ENCODE data around the gene GALNT14. TPM values are rescaled to one million over a fixed set of nuclear protein-coding genes. Genes with fewer than 3 reads are reported as not detected.
"Not testable (repeated sequence)": the region's sequence is repeated elsewhere in the genome, so short reads cannot be mapped to it uniquely, and the experiment has no call there.

Gene GALNT14
- total RNA-seq, 1 donor from 2014 or later: 6.4 TPM

DNA sequence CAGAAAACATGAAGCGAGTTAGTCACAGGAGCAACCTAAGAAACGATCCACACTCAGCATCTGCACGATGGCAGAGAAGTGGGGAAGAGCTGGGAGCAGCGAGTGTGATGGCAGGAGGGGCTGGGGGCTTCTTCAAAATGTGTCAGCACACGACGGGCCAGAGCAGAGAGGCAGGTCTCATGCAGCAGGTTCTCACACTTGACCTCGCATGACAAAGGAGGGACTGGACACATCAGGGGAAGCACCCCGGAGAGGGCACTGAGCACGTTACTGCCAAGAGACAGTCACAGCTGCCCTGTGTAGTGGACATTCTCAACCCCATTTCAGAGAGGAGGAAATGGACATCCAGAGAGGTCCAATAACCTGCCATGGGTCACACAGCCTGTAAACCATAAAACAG lies 226.9 kb downstream of the GALNT14 start:
- Histone ChIP-seq H3F3A (ENCODE audit: low read depth) (no peaks in the 10 kb centered on the region), H3K9me3 (ENCODE audit: low read depth) (no peaks in the 10 kb centered on the region), H3K79me2 (ENCODE audit: low read depth) (no peaks in the 10 kb centered on the region), H3K4me2 (no peak overlapping the region), H3K4me3 (no peak overlapping the region), H2AFZ (replicated peaks) (no peak overlapping the region), H3K36me3 (no peaks in the 10 kb centered on the region), H4K20me1 (ENCODE audit: low read depth) (no peaks in the 10 kb centered on the region), H3K9ac (no peak overlapping the region), H3K4me1 (peaks cover 5% of the 10 kb centered on the region), H3K27ac (no peak overlapping the region), H3K27me3 (no peaks in the 10 kb centered on the region)
- no peaks in the 10 kb centered on the region for H3K36me3 Mint-ChIP-seq
- DNase-seq (ENCODE audit: low spot score): no peak
- no peak overlapping the region for H3K27ac Mint-ChIP-seq
- H3K9me3 Mint-ChIP-seq: peaks cover 6% of the 10 kb centered on the region
- H3K27me3 Mint-ChIP-seq (ENCODE audit: insufficient read depth, low read depth): peaks cover 11% of the 10 kb centered on the region
- TF ChIP-seq EZH2phosphoT487 (IDR thresholded peaks at IDR 0.05) (no peak), EZH2 (IDR thresholded peaks at IDR 0.05) (no peak), CTCF (IDR thresholded peaks at IDR 0.05) (no peak)
- H3K4me3 Mint-ChIP-seq: no peak overlapping the region
- peaks cover 9% of the 10 kb centered on the region for H3K4me1 Mint-ChIP-seq

DNA sequence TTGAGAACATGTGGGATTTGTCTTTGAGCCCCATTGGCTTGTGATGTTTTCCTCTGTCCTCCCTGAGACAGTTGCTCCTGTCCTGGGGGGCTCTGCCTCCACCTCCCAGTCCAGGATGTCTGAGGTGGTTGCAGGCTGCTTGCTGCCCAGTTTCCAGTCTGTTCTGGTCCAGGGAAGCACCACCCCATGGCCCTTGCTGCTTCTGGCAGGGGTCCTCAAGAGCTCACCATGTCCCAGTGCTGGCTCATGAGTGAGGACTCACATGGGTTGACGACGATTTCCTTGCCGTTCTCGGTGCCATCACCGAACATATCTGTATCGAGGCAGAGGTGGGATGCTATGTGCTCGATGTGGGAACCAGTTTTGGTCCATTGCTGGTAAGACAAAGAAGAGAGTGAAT lies 227.6 kb downstream of the GALNT14 start:
- Histone ChIP-seq H4K20me1 (ENCODE audit: low read depth) (no peaks in the 10 kb centered on the region), H3K4me3 (no peak overlapping the region), H3K79me2 (ENCODE audit: low read depth) (no peaks in the 10 kb centered on the region), H3K36me3 (no peaks in the 10 kb centered on the region), H3K4me2 (no peak overlapping the region), H3K27ac (no peak overlapping the region), H2AFZ (replicated peaks) (no peak overlapping the region), H3K4me1 (peaks cover 5% of the 10 kb centered on the region), H3F3A (ENCODE audit: low read depth) (no peaks in the 10 kb centered on the region), H3K9me3 (ENCODE audit: low read depth) (no peaks in the 10 kb centered on the region), H3K9ac (no peak overlapping the region), H3K27me3 (no peaks in the 10 kb centered on the region)
- Mint-ChIP-seq H3K27ac (no peak overlapping the region), H3K27me3 (ENCODE audit: insufficient read depth, low read depth) (peaks cover 11% of the 10 kb centered on the region), H3K4me3 (no peak overlapping the region), H3K36me3 (no peaks in the 10 kb centered on the region), H3K9me3 (peaks cover 6% of the 10 kb centered on the region), H3K4me1 (peaks cover 9% of the 10 kb centered on the region)
- TF ChIP-seq CTCF (IDR thresholded peaks at IDR 0.05) (no peak), EZH2phosphoT487 (IDR thresholded peaks at IDR 0.05) (no peak), EZH2 (IDR thresholded peaks at IDR 0.05) (no peak)
- no peak for DNase-seq (ENCODE audit: low spot score)

DNA sequence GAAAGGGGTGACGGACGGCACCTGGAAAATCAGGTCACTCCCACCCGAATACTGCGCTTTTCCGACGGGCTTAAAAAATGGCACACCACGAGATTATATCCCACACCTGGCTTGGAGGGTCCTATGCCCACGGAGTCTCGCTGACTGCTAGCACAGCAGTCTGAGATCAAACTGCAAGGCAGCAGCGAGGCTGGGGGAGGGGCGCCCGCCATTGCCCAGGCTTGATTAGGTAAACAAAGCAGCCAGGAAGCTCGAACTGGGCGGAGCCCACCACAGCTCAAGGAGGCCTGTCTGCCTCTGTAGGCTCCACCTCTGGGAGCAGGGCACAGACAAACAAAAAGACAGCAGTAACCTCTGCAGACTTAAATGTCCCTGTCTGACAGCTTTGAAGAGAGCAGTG lies 233.8 kb downstream of the GALNT14 start:
- not testable (repeated sequence) for H3K27ac Mint-ChIP-seq; H3K36me3 ChIP-seq; H3K4me3 Mint-ChIP-seq; H3K9ac ChIP-seq; H3K27me3 Mint-ChIP-seq (ENCODE audit: insufficient read depth, low read depth); H3K4me1 ChIP-seq; H3K27me3 ChIP-seq; H3K36me3 Mint-ChIP-seq; H3K4me1 Mint-ChIP-seq; DNase-seq (ENCODE audit: low spot score); H3K79me2 ChIP-seq (ENCODE audit: low read depth); H3K27ac ChIP-seq; H3K9me3 Mint-ChIP-seq; H3K9me3 ChIP-seq (ENCODE audit: low read depth); H3F3A ChIP-seq (ENCODE audit: low read depth); H4K20me1 ChIP-seq (ENCODE audit: low read depth)
- H2AFZ ChIP-seq (replicated peaks): peak overlapping the region; percentile 95
- peak overlapping the region; percentile 9 for H3K4me3 ChIP-seq
- peak overlapping the region; percentile 49 for H3K4me2 ChIP-seq

- Mint-ChIP-seq H3K27me3 (ENCODE audit: insufficient read depth, low read depth) (peaks cover 2% of the 10 kb centered on the region), H3K36me3 (no peaks in the 10 kb centered on the region), H3K9me3 (peaks cover 2% of the 10 kb centered on the region), H3K4me1 (no peaks in the 10 kb centered on the region), H3K27ac (no peak overlapping the region), H3K4me3 (no peak overlapping the region)
- Histone ChIP-seq H3K4me2 (no peak overlapping the region), H3K4me3 (no peak overlapping the region), H3K27me3 (no peaks in the 10 kb centered on the region), H3K9ac (no peak overlapping the region), H2AFZ (replicated peaks) (no peak overlapping the region), H3K36me3 (no peaks in the 10 kb centered on the region), H3K9me3 (ENCODE audit: low read depth) (no peaks in the 10 kb centered on the region), H3K79me2 (ENCODE audit: low read depth) (no peaks in the 10 kb centered on the region), H3K4me1 (peaks cover 5% of the 10 kb centered on the region), H3F3A (ENCODE audit: low read depth) (no peaks in the 10 kb centered on the region), H4K20me1 (ENCODE audit: low read depth) (no peaks in the 10 kb centered on the region), H3K27ac (no peak overlapping the region)
- TF ChIP-seq EZH2 (IDR thresholded peaks at IDR 0.05) (no peak), EZH2phosphoT487 (IDR thresholded peaks at IDR 0.05) (no peak), CTCF (IDR thresholded peaks at IDR 0.05) (no peak)
- DNase-seq (ENCODE audit: low spot score): no peak
Observed at GRCh38 chr2:30903326-30903725, 234.9 kb downstream of the GALNT14 start.
